ENCODE measurements around the gene XPO5. TPM values are rescaled to one million over a fixed set of nuclear protein-coding genes. Genes with fewer than 3 reads are reported as not detected.

The XPO5 gene
- total and polyA plus RNA-seq, 12 donors: 10.9 to 70.6 (median 21.9) TPM

DNA sequence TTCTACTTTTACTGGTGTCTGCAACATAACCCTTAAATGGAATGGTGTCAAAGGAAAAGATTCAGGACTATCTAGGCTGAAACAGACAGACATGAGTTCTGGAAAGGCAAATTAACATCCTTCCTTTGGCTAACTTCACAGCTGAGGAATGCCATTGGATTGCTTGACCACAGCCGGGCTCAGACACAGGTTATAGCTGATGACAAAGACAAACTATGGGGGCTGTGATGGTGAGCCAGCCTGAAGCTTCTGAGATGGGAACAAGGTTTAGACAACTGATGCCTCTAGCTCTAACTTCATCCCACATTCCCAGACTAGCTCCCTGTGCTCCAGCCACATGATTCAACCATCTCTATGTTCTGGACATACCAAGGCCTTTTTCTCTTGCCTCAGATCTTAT is 43.6 kb downstream of the XPO5 start:
- Histone ChIP-seq H3K4me3 (no peak overlapping the region), H3K9me3 (replicated peaks in 1 of 3) (no peaks in the 10 kb centered on the region), H3K36me3 (replicated peaks in 1 of 2) (peaks cover 0 to 54% of the 10 kb centered on the region in 2 donors), H3K4me1 (replicated peaks in 1 of 2) (no peaks in the 10 kb centered on the region), H3K27ac (no peak overlapping the region), H3K27me3 (no peaks in the 10 kb centered on the region)
- TF ChIP-seq, protein P1, sequence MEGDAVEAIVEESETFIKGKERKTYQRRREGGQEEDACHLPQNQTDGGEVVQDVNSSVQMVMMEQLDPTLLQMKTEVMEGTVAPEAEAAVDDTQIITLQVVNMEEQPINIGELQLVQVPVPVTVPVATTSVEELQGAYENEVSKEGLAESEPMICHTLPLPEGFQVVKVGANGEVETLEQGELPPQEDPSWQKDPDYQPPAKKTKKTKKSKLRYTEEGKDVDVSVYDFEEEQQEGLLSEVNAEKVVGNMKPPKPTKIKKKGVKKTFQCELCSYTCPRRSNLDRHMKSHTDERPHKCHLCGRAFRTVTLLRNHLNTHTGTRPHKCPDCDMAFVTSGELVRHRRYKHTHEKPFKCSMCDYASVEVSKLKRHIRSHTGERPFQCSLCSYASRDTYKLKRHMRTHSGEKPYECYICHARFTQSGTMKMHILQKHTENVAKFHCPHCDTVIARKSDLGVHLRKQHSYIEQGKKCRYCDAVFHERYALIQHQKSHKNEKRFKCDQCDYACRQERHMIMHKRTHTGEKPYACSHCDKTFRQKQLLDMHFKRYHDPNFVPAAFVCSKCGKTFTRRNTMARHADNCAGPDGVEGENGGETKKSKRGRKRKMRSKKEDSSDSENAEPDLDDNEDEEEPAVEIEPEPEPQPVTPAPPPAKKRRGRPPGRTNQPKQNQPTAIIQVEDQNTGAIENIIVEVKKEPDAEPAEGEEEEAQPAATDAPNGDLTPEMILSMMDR (IDR thresholded peaks at IDR 0.05): no peak
- TF ChIP-seq POLR2A (IDR thresholded peaks at IDR 0.05): no peak
- 82 to 100% (median 99%) methylated on average over 1 of the region's 1 CpG for WGBS, 4 donors
- no peak for DNase-seq
- intact Hi-C loops (cut with DNase I): no loop called here

DNA sequence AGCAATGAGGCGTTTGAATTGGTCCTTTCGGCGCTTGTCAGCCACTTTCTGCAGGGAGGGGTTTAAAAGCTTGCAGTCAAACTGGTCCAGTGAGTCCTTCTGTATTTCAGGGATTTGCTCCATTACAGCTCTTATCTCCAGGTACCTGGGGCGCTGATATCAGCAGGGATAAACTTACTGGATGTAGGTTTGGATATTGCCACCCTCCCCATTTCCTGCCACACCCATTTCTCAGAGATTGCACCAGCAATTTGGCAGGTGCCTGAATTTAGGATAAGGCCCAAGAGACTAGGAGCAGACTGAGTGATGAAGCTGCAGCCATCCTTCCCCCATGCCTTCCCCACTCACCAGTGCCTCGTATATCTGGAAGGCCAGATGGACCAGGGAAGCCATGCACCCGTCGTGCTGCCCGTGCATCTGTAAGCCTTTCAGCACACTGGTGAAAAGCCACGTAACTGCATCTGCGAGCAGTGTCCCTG is 51.3 kb downstream of the XPO5 start:
- DNase-seq: no peak
- intact Hi-C loops (cut with DNase I): loop anchor here in 1 of 2 donors (10.0 kb wide), 1 partner anchor 50 kb away; the partner anchor contains the start of genes POLH and XPO5
- 81 to 96% (median 90%) methylated on average over 4 to 10 of the region's 10 CpGs for WGBS, 4 donors
- Histone ChIP-seq H3K9me3 (replicated peaks in 1 of 3) (no peaks in the 10 kb centered on the region), H3K27ac (no peak overlapping the region), H3K36me3 (replicated peaks in 1 of 2) (peaks cover 0 to 100% of the 10 kb centered on the region in 2 donors), H3K27me3 (no peaks in the 10 kb centered on the region), H3K4me1 (replicated peaks in 1 of 2) (no peaks in the 10 kb centered on the region), H3K4me3 (no peak overlapping the region)
- TF ChIP-seq POLR2A (IDR thresholded peaks at IDR 0.05): no peak

DNA sequence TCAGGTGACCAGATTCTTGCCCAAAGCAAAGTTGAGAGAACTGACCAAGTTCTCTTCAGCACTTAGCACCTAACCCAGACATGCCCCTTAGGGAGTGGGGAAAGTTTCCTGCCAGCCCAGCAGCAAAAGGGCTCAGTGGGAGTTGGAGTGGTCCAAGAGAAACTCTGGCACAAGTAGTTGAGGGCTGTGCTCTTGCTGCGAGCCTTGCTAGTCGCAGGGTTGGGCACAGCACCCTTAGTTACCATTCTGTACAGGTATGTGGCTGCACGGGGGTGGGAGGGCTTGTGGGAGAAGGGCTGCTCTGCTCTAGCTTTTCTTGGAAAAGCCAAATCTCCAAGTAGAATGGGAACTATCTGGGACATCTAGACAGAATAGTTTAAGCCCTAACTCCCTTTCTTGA is 52.6 kb downstream of the XPO5 start:
- Histone ChIP-seq H3K27me3 (no peaks in the 10 kb centered on the region), H3K4me3 (no peak overlapping the region), H3K4me1 (replicated peaks in 1 of 2) (peaks cover 1 to 7% of the 10 kb centered on the region in 2 donors), H3K9me3 (replicated peaks in 1 of 3) (no peaks in the 10 kb centered on the region), H3K27ac (no peak overlapping the region), H3K36me3 (replicated peaks in 1 of 2) (peaks cover 0 to 89% of the 10 kb centered on the region in 2 donors)
- DNase-seq: no peak
- no peak for TF ChIP-seq POLR2A (IDR thresholded peaks at IDR 0.05)
- TF ChIP-seq, protein P1 (IDR thresholded peaks at IDR 0.05): no peak
- intact Hi-C loops (cut with DNase I): loop anchor here in 1 of 2 donors (10.0 kb wide), 1 partner anchor 52 kb away; the partner anchor contains the start of genes POLH and XPO5
- 87 to 100% (median 93%) methylated on average over 1 to 3 of the region's 3 CpGs for WGBS, 4 donors

DNA sequence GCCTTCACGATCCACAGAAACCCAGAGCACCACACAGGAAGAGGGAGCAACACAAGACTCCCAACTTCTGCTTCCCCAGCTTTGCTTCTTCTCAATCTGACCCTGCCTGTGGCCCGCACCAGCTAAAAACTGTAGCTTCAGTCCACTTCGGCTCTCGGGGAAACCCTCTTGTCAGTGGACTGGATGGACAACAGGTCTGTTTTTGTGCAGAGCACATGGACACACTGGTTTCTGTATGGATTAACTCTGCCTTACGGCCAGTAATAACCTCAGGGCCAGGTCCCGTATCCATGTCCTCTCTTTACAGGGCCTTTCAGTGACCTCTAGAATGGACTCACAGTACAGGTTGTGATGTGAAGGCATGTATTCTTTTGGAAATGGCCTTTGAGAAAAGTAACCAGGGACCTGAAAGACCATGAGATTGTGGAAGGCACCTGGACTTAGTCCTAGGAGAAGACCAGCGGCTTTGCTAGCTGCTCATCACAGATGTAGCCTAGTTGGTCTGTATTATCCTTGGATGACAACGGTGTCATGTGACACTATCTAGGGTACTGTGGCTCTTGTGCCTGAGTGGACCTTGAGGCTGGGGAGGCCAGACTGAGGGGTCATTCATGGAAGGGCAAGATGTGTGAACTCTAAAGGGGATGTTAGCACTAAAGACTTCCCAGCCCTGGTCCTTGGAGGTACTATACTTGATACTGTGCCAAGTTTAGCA is 53.1 kb downstream of the XPO5 start:
- no peaks in the 10 kb centered on the region for H3K9me3 ChIP-seq (replicated peaks in 1 of 3)
- intact Hi-C loops (cut with DNase I): loop anchor here in 1 of 2 donors (10.0 kb wide), 1 partner anchor 52 kb away; the partner anchor contains the start of genes POLH and XPO5
- DNase-seq: no peak
- no peak overlapping the region for H3K27ac ChIP-seq
- WGBS, 4 donors: 86 to 95% (median 88%) methylated on average over 6 to 8 of the region's 8 CpGs
- TF ChIP-seq POLR2A (IDR thresholded peaks at IDR 0.05): no peak
- TF ChIP-seq, protein P1 (IDR thresholded peaks at IDR 0.05): no peak
- no peaks in the 10 kb centered on the region for H3K27me3 ChIP-seq
- H3K4me3 ChIP-seq: no peak overlapping the region
- H3K4me1 ChIP-seq (replicated peaks in 1 of 2): peaks cover 7 to 13% of the 10 kb centered on the region in 2 donors
- peaks cover 0 to 84% of the 10 kb centered on the region in 2 donors for H3K36me3 ChIP-seq (replicated peaks in 1 of 2)

Measured in adrenal gland (tissue), 12 donors.